GM06990 (cell line): Measurements from ENCODE around the gene HAO2.

Source experiments
- DNase-seq: peaks from one replicate; pipeline ENCODE4 v3.0.0-alpha.2; 2011; ENCODE audit not compliant: insufficient read length; ENCODE audit errors: extremely low read depth
- H3K27me3 ChIP-seq: replicated peaks from 2 replicates; pipeline ENCODE4 v1.6.0; 2011; ENCODE audit warnings: low read length; ENCODE audit not compliant: control insufficient read depth, insufficient read depth
- H3K36me3 ChIP-seq: 2 replicates; pipeline ENCODE4 v1.5.1; 2011; ENCODE audit warnings: low read length; ENCODE audit not compliant: control insufficient read depth, insufficient read depth
- H3K4me3 ChIP-seq: replicated peaks from 2 replicates; pipeline ENCODE4 v1.5.1; 2011; ENCODE audit warnings: low read depth, mild to moderate bottlenecking, control low read depth, low read length
- CTCF ChIP-seq: IDR thresholded peaks from 2 replicates; pipeline ENCODE4 v1.5.1; 2011; ENCODE audit warnings: low read length, control low read depth, mild to moderate bottlenecking, inconsistent platforms; ENCODE audit not compliant: insufficient read depth, poor library complexity, severe bottlenecking

The HAO2 gene

GRCh38 chr1:119370748-119371147 is 2.2 kb downstream of the HAO2 start:
- Histone ChIP-seq H3K4me3 (no peak overlapping the region), H3K36me3 (no peaks in the 10 kb centered on the region), H3K27me3 (no peaks in the 10 kb centered on the region)
- no peak for TF ChIP-seq CTCF
- DNase-seq, result no peak

- DNase-seq, result no peak
- no peak for TF ChIP-seq CTCF
- Histone ChIP-seq H3K27me3 (no peaks in the 10 kb centered on the region), H3K36me3 (no peaks in the 10 kb centered on the region), H3K4me3 (no peak overlapping the region)
These were observed 3.2 kb downstream of the HAO2 start for GRCh38 chr1:119371815-119372214.

- peak; percentile 46 for TF ChIP-seq CTCF
- no peak for DNase-seq
- no peaks in the 10 kb centered on the region for H3K27me3 ChIP-seq
- H3K36me3 ChIP-seq, result no peaks in the 10 kb centered on the region
- no peak overlapping the region for H3K4me3 ChIP-seq
These were observed 4.0 kb downstream of the HAO2 start for GRCh38 chr1:119372503-119373086.

- no peak for TF ChIP-seq CTCF
- Histone ChIP-seq H3K27me3 (no peaks in the 10 kb centered on the region), H3K4me3 (no peak overlapping the region), H3K36me3 (no peaks in the 10 kb centered on the region)
- DNase-seq, result no peak
These were observed 4.9 kb downstream of the HAO2 start for GRCh38 chr1:119373465-119373864.

- Histone ChIP-seq H3K36me3 (no peaks in the 10 kb centered on the region), H3K4me3 (no peak overlapping the region), H3K27me3 (no peaks in the 10 kb centered on the region)
- no peak for TF ChIP-seq CTCF
- DNase-seq, result no peak
These were observed 5.8 kb downstream of the HAO2 start for GRCh38 chr1:119374208-119374874.
